GM23338 (cell line): ENCODE results near the gene CA6. TPM values are rescaled to one million over a fixed set of nuclear protein-coding genes. Genes with fewer than 3 reads are reported as not detected.

ENCODE experiments used
- ATAC-seq: fragments of 200-7000 bp; cut with Tn5 transposase; 3 replicates; pipeline ENCODE4 v1.9.1; 2020
- DNase-seq: peaks from one replicate; pipeline ENCODE4 v3.0.0-alpha.2; 2015; ENCODE audit warnings: low spot score
- H2AFZ ChIP-seq: fragments of 200-600 bp; sonication (generic); 2 replicates; pipeline ENCODE4 v1.8.0; 2016; ENCODE audit warnings: antibody characterized with exemption, mild to moderate bottlenecking, moderate library complexity
- H3F3A ChIP-seq: fragments of 200-600 bp; sonication (generic); replicated peaks from 2 replicates; pipeline ENCODE4 v1.8.0; 2017; ENCODE audit warnings: antibody characterized with exemption, mixed run types, low read depth
- H3K27ac ChIP-seq: fragments of 200-600 bp; sonication (generic); 2 replicates; pipeline ENCODE4 v1.6.1; 2016; ENCODE audit warnings: low read depth
- H3K27me3 ChIP-seq: fragments of 200-600 bp; sonication (generic); 2 replicates; pipeline ENCODE4 v1.8.0; 2016; ENCODE audit warnings: mild to moderate bottlenecking, mixed run types, moderate library complexity; ENCODE audit not compliant: insufficient read depth
- H3K36me3 ChIP-seq: fragments of 200-600 bp; sonication (generic); 2 replicates; pipeline ENCODE4 v1.8.0; 2016; ENCODE audit warnings: mild to moderate bottlenecking; ENCODE audit not compliant: insufficient read depth
- H3K4me1 ChIP-seq: fragments of 200-600 bp; sonication (generic); 2 replicates; pipeline ENCODE4 v1.8.0; 2016; ENCODE audit warnings: mild to moderate bottlenecking, moderate library complexity; ENCODE audit not compliant: insufficient read depth
- H3K4me2 ChIP-seq: fragments of 200-600 bp; sonication (generic); 2 replicates; pipeline ENCODE4 v1.7.1; 2017; ENCODE audit warnings: mixed run types
- H3K4me3 ChIP-seq: fragments of 200-600 bp; sonication (generic); 2 replicates; pipeline ENCODE4 v1.6.1; 2016; ENCODE audit warnings: mixed run types
- H3K79me2 ChIP-seq: fragments of 200-600 bp; sonication (generic); replicated peaks from 2 replicates; pipeline ENCODE4 v1.8.0; 2017; ENCODE audit warnings: mild to moderate bottlenecking; ENCODE audit not compliant: insufficient read depth
- H3K9me2 ChIP-seq: fragments of 200-600 bp; sonication (generic); 2 replicates; pipeline ENCODE4 v1.8.0; 2017; ENCODE audit not compliant: insufficient read depth
- H4K20me1 ChIP-seq: fragments of 200-600 bp; sonication (generic); replicated peaks from 2 replicates; pipeline ENCODE4 v1.8.0; 2017; ENCODE audit warnings: mild to moderate bottlenecking; ENCODE audit not compliant: insufficient read depth
- H3K27ac Mint-ChIP-seq: 2 replicates; pipeline ENCODE4 v1.8.0; 2020; ENCODE audit warnings: inconsistent platforms, mild to moderate bottlenecking, moderate library complexity, mixed read lengths
- H3K27me3 Mint-ChIP-seq: 3 replicates; pipeline ENCODE4 v1.8.0; 2022; ENCODE audit warnings: low read depth, mild to moderate bottlenecking, moderate library complexity, mixed read lengths, inconsistent platforms; ENCODE audit not compliant: insufficient read depth, poor library complexity
- H3K36me3 Mint-ChIP-seq: 3 replicates; pipeline ENCODE4 v1.8.0; 2021; ENCODE audit warnings: low read depth, mild to moderate bottlenecking, inconsistent platforms, moderate library complexity, mixed read lengths
- H3K4me1 Mint-ChIP-seq: 3 replicates; pipeline ENCODE4 v1.8.0; 2020; ENCODE audit warnings: mild to moderate bottlenecking, inconsistent platforms, mixed read lengths
- H3K4me3 Mint-ChIP-seq: 3 replicates; pipeline ENCODE4 v1.8.0; 2021; ENCODE audit warnings: moderate library complexity, mild to moderate bottlenecking, inconsistent platforms, mixed read lengths
- H3K9me3 Mint-ChIP-seq: 3 replicates; pipeline ENCODE4 v1.8.0; 2020; ENCODE audit warnings: moderate library complexity, mild to moderate bottlenecking, inconsistent platforms, mixed read lengths
- CREB1 ChIP-seq: fragments of 250-450 bp; sonication (Bioruptor Pico); IDR thresholded peaks from 2 replicates; pipeline ENCODE4 v1.5.0; 2020; ENCODE audit warnings: low read depth, mild to moderate bottlenecking, moderate library complexity
- EZH2 ChIP-seq: fragments of 200-600 bp; sonication (generic); IDR thresholded peaks from one replicate; pipeline ENCODE4 v1.8.0; 2017; ENCODE audit warnings: antibody characterized with exemption, mild to moderate bottlenecking, low read depth; ENCODE audit not compliant: unreplicated experiment
- EZH2phosphoT487 ChIP-seq: fragments of 200-600 bp; sonication (generic); IDR thresholded peaks from one replicate; pipeline ENCODE4 v1.8.1; 2018; ENCODE audit warnings: antibody characterized with exemption; ENCODE audit not compliant: unreplicated experiment
- JUNB ChIP-seq: IDR thresholded peaks from one replicate; pipeline ENCODE4 v1.6.1; 2016; ENCODE audit warnings: antibody characterized with exemption; ENCODE audit not compliant: unreplicated experiment
- NANOG ChIP-seq: IDR thresholded peaks from 2 replicates; pipeline ENCODE4 v1.6.1; 2016; ENCODE audit warnings: antibody characterized with exemption, borderline replicate concordance
- POLR2AphosphoS5 ChIP-seq: IDR thresholded peaks from 2 replicates; pipeline ENCODE4 v1.6.1; 2016; ENCODE audit warnings: antibody characterized with exemption, low read depth
- STAT1 ChIP-seq: IDR thresholded peaks from one replicate; pipeline ENCODE4 v1.6.1; 2016; ENCODE audit warnings: antibody characterized with exemption; ENCODE audit not compliant: unreplicated experiment
- ZNF114 ChIP-seq: fragments of 250-450 bp; sonication (Bioruptor Pico); IDR thresholded peaks from 2 replicates; pipeline ENCODE4 v1.5.0; 2020; ENCODE audit warnings: mild to moderate bottlenecking, moderate library complexity
- ZNF331 ChIP-seq: fragments of 250-450 bp; sonication (Bioruptor Pico); IDR thresholded peaks from 2 replicates; pipeline ENCODE4 v1.5.0; 2020; ENCODE audit warnings: low read depth, mild to moderate bottlenecking, moderate library complexity
- polyA plus RNA-seq: library from polyadenylated mRNA; unstranded; fragments of >200 nt; fragmentation: Nextera tagmentation; extraction: Ambion mirVana; gene quantifications from 2 replicates; pipeline ENCODE4 v1.2.1, GENCODE V29; 2016
- total RNA-seq: library from RNA; depleted of rRNA; stranded (reverse); fragments of >200 nt; shearing (Covaris generic); gene quantifications from 2 replicates; pipeline ENCODE4 v1.2.3, GENCODE V29; 2014
- TF ChIP-seq, protein P1 (sequence below): IDR thresholded peaks from one replicate; pipeline ENCODE4 v1.6.1; 2018; ENCODE audit warnings: antibody characterized with exemption; ENCODE audit not compliant: unreplicated experiment
- TF ChIP-seq, protein P2 (sequence below), 2 experiments: fragments of 200-600 bp in 1 of 2; sonication (generic) in 1 of 2; conservative IDR thresholded peaks; 2 replicates each; pipeline versions ENCODE4 v1.5.1 to v1.6.1; 2016 to 2017; ENCODE audit warnings: antibody characterized with exemption in 2 of 2, low read depth in 2 of 2, mild to moderate bottlenecking in 2 of 2, moderate library complexity in 1 of 2
- TF ChIP-seq, protein P3 (sequence below): IDR thresholded peaks from 2 replicates; pipeline ENCODE4 v1.6.1; 2016; ENCODE audit warnings: antibody characterized with exemption
- TF ChIP-seq, protein P4 (sequence below): fragments of 250-450 bp; sonication (Bioruptor Pico); IDR thresholded peaks from 2 replicates; pipeline ENCODE4 v1.5.0; 2020; ENCODE audit warnings: mild to moderate bottlenecking, moderate library complexity

Gene CA6
- total and polyA plus RNA-seq, 2 experiments from 2014 or later = not detected

DNA sequence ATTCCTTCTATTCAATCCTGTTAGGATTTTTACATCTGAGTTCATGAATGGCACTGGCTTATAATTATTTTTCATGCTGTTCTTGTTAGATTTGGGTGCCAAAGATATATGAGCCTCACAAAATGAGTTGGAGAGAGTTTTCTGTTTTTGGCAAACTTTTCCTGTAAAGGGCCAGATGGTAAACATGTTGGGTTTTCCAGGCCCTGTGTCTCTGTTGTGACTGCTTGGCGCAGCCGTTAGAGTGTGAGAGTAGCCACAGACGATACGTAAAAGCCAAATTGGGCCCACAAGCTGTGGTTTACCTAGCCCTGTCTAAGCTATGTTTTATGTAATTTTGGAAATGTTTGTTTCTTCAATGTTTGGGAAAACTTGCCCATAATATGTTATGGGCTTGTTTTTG is 15.6 kb upstream of the CA6 start:
- Mint-ChIP-seq H3K27me3 (peaks cover 2% of the 10 kb centered on the region), H3K4me1 (no peaks in the 10 kb centered on the region)
- H3K36me3 ChIP-seq = no peaks in the 10 kb centered on the region

More for the DNA sequence above, 15.6 kb upstream of the CA6 start:
- Mint-ChIP-seq H3K9me3 (no peaks in the 10 kb centered on the region; the same call in 2 of the 3 replicates), H3K27ac (no peak overlapping the region), H3K4me3 (no peak overlapping the region), H3K36me3 (no peaks in the 10 kb centered on the region)
- Histone ChIP-seq H3K27ac (no peak overlapping the region), H4K20me1 (no peaks in the 10 kb centered on the region), H3F3A (no peaks in the 10 kb centered on the region), H3K4me3 (no peak overlapping the region), H2AFZ (no peak overlapping the region), H3K4me2 (no peak overlapping the region), H3K9me2 (no peaks in the 10 kb centered on the region), H3K4me1 (no peaks in the 10 kb centered on the region), H3K79me2 (no peaks in the 10 kb centered on the region), H3K27me3 (no peaks in the 10 kb centered on the region)
- DNase-seq = no peak
- TF ChIP-seq, protein P1, sequence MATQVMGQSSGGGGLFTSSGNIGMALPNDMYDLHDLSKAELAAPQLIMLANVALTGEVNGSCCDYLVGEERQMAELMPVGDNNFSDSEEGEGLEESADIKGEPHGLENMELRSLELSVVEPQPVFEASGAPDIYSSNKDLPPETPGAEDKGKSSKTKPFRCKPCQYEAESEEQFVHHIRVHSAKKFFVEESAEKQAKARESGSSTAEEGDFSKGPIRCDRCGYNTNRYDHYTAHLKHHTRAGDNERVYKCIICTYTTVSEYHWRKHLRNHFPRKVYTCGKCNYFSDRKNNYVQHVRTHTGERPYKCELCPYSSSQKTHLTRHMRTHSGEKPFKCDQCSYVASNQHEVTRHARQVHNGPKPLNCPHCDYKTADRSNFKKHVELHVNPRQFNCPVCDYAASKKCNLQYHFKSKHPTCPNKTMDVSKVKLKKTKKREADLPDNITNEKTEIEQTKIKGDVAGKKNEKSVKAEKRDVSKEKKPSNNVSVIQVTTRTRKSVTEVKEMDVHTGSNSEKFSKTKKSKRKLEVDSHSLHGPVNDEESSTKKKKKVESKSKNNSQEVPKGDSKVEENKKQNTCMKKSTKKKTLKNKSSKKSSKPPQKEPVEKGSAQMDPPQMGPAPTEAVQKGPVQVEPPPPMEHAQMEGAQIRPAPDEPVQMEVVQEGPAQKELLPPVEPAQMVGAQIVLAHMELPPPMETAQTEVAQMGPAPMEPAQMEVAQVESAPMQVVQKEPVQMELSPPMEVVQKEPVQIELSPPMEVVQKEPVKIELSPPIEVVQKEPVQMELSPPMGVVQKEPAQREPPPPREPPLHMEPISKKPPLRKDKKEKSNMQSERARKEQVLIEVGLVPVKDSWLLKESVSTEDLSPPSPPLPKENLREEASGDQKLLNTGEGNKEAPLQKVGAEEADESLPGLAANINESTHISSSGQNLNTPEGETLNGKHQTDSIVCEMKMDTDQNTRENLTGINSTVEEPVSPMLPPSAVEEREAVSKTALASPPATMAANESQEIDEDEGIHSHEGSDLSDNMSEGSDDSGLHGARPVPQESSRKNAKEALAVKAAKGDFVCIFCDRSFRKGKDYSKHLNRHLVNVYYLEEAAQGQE = no peak
- TF ChIP-seq EZH2phosphoT487 (no peak), ZNF331 (CRISPR knock-in tag) (no peak), JUNB (no peak), CREB1 (CRISPR knock-in tag) (no peak), NANOG (no peak), STAT1 (no peak), EZH2 (no peak), POLR2AphosphoS5 (no peak), ZNF114 (no peak)
- TF ChIP-seq, protein P2, sequence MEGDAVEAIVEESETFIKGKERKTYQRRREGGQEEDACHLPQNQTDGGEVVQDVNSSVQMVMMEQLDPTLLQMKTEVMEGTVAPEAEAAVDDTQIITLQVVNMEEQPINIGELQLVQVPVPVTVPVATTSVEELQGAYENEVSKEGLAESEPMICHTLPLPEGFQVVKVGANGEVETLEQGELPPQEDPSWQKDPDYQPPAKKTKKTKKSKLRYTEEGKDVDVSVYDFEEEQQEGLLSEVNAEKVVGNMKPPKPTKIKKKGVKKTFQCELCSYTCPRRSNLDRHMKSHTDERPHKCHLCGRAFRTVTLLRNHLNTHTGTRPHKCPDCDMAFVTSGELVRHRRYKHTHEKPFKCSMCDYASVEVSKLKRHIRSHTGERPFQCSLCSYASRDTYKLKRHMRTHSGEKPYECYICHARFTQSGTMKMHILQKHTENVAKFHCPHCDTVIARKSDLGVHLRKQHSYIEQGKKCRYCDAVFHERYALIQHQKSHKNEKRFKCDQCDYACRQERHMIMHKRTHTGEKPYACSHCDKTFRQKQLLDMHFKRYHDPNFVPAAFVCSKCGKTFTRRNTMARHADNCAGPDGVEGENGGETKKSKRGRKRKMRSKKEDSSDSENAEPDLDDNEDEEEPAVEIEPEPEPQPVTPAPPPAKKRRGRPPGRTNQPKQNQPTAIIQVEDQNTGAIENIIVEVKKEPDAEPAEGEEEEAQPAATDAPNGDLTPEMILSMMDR (conservative IDR thresholded peaks at IDR 0.05; ENCODE audit: low read depth in 2 of 2) = no peak
- TF ChIP-seq, protein P3, sequence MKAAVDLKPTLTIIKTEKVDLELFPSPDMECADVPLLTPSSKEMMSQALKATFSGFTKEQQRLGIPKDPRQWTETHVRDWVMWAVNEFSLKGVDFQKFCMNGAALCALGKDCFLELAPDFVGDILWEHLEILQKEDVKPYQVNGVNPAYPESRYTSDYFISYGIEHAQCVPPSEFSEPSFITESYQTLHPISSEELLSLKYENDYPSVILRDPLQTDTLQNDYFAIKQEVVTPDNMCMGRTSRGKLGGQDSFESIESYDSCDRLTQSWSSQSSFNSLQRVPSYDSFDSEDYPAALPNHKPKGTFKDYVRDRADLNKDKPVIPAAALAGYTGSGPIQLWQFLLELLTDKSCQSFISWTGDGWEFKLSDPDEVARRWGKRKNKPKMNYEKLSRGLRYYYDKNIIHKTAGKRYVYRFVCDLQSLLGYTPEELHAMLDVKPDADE = no peak
- TF ChIP-seq, protein P4, sequence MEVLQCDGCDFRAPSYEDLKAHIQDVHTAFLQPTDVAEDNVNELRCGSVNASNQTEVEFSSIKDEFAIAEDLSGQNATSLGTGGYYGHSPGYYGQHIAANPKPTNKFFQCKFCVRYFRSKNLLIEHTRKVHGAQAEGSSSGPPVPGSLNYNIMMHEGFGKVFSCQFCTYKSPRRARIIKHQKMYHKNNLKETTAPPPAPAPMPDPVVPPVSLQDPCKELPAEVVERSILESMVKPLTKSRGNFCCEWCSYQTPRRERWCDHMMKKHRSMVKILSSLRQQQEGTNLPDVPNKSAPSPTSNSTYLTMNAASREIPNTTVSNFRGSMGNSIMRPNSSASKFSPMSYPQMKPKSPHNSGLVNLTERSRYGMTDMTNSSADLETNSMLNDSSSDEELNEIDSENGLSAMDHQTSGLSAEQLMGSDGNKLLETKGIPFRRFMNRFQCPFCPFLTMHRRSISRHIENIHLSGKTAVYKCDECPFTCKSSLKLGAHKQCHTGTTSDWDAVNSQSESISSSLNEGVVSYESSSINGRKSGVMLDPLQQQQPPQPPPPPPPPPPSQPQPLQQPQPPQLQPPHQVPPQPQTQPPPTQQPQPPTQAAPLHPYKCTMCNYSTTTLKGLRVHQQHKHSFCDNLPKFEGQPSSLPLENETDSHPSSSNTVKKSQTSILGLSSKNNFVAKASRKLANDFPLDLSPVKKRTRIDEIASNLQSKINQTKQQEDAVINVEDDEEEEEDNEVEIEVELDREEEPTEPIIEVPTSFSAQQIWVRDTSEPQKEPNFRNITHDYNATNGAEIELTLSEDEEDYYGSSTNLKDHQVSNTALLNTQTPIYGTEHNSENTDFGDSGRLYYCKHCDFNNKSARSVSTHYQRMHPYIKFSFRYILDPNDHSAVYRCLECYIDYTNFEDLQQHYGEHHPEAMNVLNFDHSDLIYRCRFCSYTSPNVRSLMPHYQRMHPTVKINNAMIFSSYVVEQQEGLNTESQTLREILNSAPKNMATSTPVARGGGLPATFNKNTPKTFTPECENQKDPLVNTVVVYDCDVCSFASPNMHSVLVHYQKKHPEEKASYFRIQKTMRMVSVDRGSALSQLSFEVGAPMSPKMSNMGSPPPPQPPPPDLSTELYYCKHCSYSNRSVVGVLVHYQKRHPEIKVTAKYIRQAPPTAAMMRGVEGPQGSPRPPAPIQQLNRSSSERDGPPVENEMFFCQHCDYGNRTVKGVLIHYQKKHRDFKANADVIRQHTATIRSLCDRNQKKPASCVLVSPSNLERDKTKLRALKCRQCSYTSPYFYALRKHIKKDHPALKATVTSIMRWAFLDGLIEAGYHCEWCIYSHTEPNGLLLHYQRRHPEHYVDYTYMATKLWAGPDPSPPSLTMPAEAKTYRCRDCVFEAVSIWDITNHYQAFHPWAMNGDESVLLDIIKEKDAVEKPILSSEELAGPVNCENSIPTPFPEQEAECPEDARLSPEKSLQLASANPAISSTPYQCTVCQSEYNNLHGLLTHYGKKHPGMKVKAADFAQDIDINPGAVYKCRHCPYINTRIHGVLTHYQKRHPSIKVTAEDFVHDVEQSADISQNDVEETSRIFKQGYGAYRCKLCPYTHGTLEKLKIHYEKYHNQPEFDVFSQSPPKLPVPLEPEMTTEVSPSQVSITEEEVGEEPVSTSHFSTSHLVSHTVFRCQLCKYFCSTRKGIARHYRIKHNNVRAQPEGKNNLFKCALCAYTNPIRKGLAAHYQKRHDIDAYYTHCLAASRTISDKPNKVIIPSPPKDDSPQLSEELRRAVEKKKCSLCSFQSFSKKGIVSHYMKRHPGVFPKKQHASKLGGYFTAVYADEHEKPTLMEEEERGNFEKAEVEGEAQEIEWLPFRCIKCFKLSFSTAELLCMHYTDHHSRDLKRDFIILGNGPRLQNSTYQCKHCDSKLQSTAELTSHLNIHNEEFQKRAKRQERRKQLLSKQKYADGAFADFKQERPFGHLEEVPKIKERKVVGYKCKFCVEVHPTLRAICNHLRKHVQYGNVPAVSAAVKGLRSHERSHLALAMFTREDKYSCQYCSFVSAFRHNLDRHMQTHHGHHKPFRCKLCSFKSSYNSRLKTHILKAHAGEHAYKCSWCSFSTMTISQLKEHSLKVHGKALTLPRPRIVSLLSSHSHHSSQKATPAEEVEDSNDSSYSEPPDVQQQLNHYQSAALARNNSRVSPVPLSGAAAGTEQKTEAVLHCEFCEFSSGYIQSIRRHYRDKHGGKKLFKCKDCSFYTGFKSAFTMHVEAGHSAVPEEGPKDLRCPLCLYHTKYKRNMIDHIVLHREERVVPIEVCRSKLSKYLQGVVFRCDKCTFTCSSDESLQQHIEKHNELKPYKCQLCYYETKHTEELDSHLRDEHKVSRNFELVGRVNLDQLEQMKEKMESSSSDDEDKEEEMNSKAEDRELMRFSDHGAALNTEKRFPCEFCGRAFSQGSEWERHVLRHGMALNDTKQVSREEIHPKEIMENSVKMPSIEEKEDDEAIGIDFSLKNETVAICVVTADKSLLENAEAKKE (CRISPR knock-in tag) = no peak
- ATAC-seq = no peak
